ENCODE measurements around the gene EGLN2. TPM values are rescaled to one million over a fixed set of nuclear protein-coding genes. Genes with fewer than 3 reads are reported as not detected.

Gene EGLN2
- total RNA-seq, 1 experiment from 2014 or later: 131 TPM

DNA sequence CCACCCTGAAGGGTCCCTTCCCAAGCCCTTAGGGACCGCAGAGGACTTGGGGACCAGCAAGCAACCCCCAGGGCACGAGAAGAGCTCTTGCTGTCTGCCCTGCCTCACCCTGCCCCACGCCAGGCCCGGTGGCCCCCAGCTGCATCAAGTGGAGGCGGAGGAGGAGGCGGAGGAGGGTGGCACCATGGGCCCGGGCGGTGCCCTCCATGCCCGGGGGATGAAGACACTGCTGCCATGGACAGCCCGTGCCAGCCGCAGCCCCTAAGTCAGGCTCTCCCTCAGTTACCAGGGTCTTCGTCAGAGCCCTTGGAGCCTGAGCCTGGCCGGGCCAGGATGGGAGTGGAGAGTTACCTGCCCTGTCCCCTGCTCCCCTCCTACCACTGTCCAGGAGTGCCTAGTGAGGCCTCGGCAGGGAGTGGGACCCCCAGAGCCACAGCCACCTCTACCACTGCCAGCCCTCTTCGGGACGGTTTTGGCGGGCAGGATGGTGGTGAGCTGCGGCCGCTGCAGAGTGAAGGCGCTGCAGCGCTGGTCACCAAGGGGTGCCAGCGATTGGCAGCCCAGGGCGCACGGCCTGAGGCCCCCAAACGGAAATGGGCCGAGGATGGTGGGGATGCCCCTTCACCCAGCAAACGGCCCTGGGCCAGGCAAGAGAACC is 1.5 kb downstream of the EGLN2 start:
- no peak overlapping the region for H2BK5ac ChIP-seq (ENCODE audit: insufficient read length, low read length)
- H3K9ac ChIP-seq (ENCODE audit: extremely low read depth, insufficient read length, low read length): no peak overlapping the region
- no CpG with 5 or more reads among the region's 27 CpGs for WGBS (ENCODE audit: extremely low coverage, insufficient read length, low lambda C conversion rate)
- H3K27me3 Mint-ChIP-seq (ENCODE audit: low read depth): no peaks in the 10 kb centered on the region; the same call in none of the 2 replicates
- no peaks in the 10 kb centered on the region for H3K9me3 ChIP-seq (ENCODE audit: control insufficient read depth, low read depth, low read length)
- H3K4me1 ChIP-seq (ENCODE audit: insufficient read depth, low read length): peaks cover 4% of the 10 kb centered on the region; the same call in 1 of the 2 replicates
- no peak overlapping the region for H4K5ac ChIP-seq (ENCODE audit: insufficient read length, low read depth, low read length)
- H3K9me3 Mint-ChIP-seq: no peaks in the 10 kb centered on the region; a peak in 2 of 5 replicates
- H4K91ac ChIP-seq (ENCODE audit: insufficient read length, low read depth, low read length): no peak overlapping the region
- H3K4ac ChIP-seq (ENCODE audit: low read depth, low read length): no peak overlapping the region
- no peak overlapping the region for H3K18ac ChIP-seq (ENCODE audit: insufficient read length, low read depth, low read length)
- H3K23ac ChIP-seq (ENCODE audit: insufficient read length, low read depth, low read length): no peak overlapping the region
- H3K27ac ChIP-seq (ENCODE audit: insufficient read length, low read depth, low read length): no peak overlapping the region
- H3K27ac Mint-ChIP-seq: peak overlapping the region; percentile 94 to 98 (median 95); a peak in 5 of 7 replicates
- no peak overlapping the region for H4K8ac ChIP-seq (replicated peaks; ENCODE audit: insufficient read length, low read depth, low read length)
- peaks cover 22% of the 10 kb centered on the region; the same call in 1 of the 2 replicates for H3K79me2 ChIP-seq (ENCODE audit: insufficient read depth, low read length)
- peak overlapping the region; percentile 93 to 96 for H3K4me3 Mint-ChIP-seq
- H2AK5ac ChIP-seq (ENCODE audit: insufficient read length, low read length): no peak overlapping the region
- no peak overlapping the region for H2BK12ac ChIP-seq (ENCODE audit: insufficient read length, low read depth, low read length)
- H2AFZ ChIP-seq (ENCODE audit: low read length): no peak overlapping the region
- no peaks in the 10 kb centered on the region for H3K27me3 ChIP-seq (ENCODE audit: insufficient read depth, low read length)
- H3K4me1 Mint-ChIP-seq: peaks cover 46 to 59% of the 10 kb centered on the region in 2 experiments
- no peak overlapping the region for H3T11ph ChIP-seq (ENCODE audit: low read length)
- peaks cover 21 to 47% (median 46%) of the 10 kb centered on the region in 3 experiments; a peak in 6 of 7 replicates for H3K36me3 Mint-ChIP-seq (ENCODE audit: insufficient read depth in 1 of 3, low read depth in 3 of 3)
- H2BK120ac ChIP-seq (ENCODE audit: low read depth, low read length, poor library complexity, severe bottlenecking): no peak overlapping the region
- H3K14ac ChIP-seq (ENCODE audit: insufficient read depth, low read length): no peak overlapping the region; the same call in 1 of the 2 replicates
- peaks cover 2% of the 10 kb centered on the region for H4K20me1 ChIP-seq (ENCODE audit: control insufficient read depth, insufficient read depth, insufficient read length)
- no peak overlapping the region for H3K56ac ChIP-seq (ENCODE audit: insufficient read length, low read depth, low read length)
- TF ChIP-seq, protein P1, sequence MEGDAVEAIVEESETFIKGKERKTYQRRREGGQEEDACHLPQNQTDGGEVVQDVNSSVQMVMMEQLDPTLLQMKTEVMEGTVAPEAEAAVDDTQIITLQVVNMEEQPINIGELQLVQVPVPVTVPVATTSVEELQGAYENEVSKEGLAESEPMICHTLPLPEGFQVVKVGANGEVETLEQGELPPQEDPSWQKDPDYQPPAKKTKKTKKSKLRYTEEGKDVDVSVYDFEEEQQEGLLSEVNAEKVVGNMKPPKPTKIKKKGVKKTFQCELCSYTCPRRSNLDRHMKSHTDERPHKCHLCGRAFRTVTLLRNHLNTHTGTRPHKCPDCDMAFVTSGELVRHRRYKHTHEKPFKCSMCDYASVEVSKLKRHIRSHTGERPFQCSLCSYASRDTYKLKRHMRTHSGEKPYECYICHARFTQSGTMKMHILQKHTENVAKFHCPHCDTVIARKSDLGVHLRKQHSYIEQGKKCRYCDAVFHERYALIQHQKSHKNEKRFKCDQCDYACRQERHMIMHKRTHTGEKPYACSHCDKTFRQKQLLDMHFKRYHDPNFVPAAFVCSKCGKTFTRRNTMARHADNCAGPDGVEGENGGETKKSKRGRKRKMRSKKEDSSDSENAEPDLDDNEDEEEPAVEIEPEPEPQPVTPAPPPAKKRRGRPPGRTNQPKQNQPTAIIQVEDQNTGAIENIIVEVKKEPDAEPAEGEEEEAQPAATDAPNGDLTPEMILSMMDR (conservative IDR thresholded peaks at IDR 0.05): no peak
- H3K79me1 ChIP-seq (ENCODE audit: insufficient read depth, low read depth, low read length, poor library complexity, severe bottlenecking): peaks cover 8% of the 10 kb centered on the region
- DNase-seq: no peak
- H2BK15ac ChIP-seq (ENCODE audit: low read depth, low read length): peak overlapping the region; percentile 27; the same call in 1 of the 2 replicates
- peaks cover 9% of the 10 kb centered on the region for H3K23me2 ChIP-seq (ENCODE audit: insufficient read length, low read depth, low read length, poor library complexity, severe bottlenecking)
- no peak overlapping the region for H2BK20ac ChIP-seq (ENCODE audit: low read depth, low read length, poor library complexity, severe bottlenecking)
- peak overlapping the region; percentile 82 for H3K4me2 ChIP-seq (ENCODE audit: insufficient read depth, insufficient read length, low read length)
